NCI-H2171 treated with DMSO at 0.1 percent for 48 hours (cell line): Measurements from ENCODE around the gene VPREB1.
A peak's percentile ranks its signal among the peaks of the same experiment; 100 is the strongest.
"Not testable (repeated sequence)": the region's sequence is repeated elsewhere in the genome, so short reads cannot be mapped to it uniquely, and the experiment has no call there.

Source experiments
- DNase-seq: peaks from one replicate; lab custom pipeline; 2025; lab: John Stamatoyannopoulos, UW

Gene VPREB1

DNA sequence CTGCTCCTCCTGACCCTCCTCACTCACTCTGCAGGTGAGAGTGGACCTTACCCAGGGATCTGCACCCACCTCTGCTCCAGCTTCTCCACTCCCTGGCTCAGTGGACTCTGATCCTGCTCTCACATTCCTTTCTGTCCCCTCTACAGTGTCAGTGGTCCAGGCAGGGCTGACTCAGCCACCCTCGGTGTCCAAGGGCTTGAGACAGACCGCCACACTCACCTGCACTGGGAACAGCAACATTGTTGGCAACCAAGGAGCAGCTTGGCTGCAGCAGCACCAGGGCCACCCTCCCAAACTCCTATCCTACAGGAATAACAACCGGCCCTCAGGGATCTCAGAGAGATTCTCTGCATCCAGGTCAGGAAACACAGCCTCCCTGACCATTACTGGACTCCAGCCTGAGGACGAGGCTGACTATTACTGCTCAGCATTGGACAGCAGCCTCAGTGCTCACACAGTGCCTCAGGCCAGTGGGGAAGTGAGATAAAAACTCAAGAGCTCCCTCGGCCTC, 29.7 kb upstream of the VPREB1 start:
- no peak for DNase-seq

GRCh38 chr22:22215659-22216449, 28.7 kb upstream of the VPREB1 start:
- DNase-seq: no peak

- DNase-seq: no peak
These were observed 28.1 kb upstream of the VPREB1 start for GRCh38 chr22:22216450-22216959.

DNA sequence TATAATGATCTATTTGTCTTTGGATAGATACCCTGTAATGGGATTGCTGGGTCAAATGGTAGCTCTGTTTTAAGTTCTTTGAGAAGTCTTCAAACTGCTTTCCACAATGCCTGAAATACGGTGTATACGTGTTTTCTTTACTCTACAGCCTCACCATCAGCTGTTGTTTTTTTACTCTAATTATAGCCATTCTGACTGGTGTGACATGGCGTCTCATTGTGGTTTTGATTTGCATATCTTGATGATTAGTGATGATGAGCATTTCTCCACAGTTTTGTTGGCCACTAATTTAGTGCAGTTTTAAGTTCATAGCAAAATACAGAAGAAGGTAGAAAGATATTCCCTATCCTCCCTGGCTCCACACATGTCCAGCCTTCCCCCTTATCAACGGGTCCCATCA, 26.3 kb upstream of the VPREB1 start:
- no peak for DNase-seq

DNA sequence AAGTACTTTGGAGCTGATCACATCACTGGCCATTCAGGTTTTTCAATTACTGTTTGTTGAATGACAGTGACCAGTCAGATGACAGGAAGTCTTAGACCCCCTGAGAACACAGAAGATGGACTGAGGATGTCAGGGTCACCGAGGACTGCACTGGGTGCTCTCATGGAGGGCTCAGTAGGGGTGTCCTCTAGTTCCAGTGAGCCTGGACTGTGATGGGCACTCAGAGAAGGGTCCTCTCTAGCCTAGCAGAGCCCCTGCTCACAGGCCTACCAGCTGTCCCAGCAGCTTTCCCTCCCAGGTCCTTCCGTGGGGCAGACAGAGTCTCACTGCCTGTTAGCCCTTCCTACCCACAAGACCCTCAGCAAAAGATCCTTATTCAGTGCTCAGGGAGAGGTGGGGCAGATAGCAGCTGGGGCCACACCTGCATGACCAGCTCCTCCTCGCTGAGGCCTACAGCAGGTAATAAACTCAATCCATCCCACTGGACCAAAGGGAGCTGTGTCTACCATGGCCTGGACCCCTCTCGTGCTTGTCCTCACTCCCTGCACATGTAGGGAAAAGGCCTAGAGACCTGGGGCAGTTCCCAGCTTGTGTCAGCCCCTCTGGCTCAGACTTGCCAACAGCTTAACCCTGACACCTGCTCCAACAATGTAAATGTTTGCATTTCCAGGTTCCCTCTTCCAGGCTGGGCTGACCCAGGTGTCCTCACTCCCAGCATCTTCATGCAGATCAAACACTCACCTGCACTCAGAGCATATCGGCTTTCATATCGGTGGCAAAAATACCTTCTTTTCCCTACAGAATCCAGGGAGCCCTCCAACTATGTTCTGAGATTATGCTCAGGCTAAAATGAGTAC, 25.2 kb upstream of the VPREB1 start:
- DNase-seq: peak; percentile 31

DNA sequence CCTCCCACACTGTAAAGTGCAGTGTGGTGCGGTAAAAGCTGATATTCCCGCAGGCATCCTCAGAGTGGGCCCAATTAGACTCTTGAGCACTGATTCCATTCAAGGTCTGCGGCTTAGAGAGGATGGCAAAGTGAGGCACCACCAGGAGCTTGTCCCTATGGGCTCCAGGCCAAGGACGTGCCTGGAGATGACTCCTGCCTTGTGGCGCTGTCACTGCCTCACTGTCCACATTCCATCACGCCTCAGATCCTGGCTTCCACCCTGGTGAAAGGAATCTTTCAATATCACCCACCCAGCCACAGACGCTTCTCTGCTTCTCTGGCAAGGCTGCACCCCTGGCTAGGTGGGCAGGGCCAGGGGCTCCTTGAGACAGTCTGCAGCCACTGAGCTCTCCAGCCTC, 23.5 kb upstream of the VPREB1 start:
- DNase-seq: not testable (repeated sequence)

- DNase-seq: no peak
These were observed 18.0 kb upstream of the VPREB1 start for GRCh38 chr22:22226448-22227187.

- no peak for DNase-seq
These were observed 16.2 kb upstream of the VPREB1 start for GRCh38 chr22:22228421-22228820.

- no peak for DNase-seq
These were observed 15.7 kb upstream of the VPREB1 start for GRCh38 chr22:22228921-22229320.

- no peak for DNase-seq
These were observed 14.7 kb upstream of the VPREB1 start for GRCh38 chr22:22229683-22230420.

- DNase-seq: no peak
These were observed 14.1 kb upstream of the VPREB1 start for GRCh38 chr22:22230438-22230837.

DNA sequence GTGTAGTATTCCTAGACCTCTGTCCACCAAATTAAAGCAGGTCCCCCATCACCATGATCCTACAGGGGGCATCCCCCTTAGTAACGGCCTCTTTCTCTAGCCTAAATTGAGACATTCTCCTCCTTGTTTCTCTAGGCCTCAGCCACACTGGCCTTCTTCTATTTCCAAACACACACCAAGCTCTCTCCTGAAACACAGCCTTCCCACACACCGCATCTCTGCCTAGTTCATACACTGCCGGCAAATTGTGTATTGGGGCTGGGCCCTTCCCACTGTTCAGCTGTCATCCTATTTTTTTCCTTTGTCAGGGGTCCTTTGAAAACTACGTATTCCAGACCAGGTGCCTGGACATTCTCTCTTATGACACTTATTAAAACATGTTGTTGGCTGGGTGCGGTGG, 11.5 kb upstream of the VPREB1 start:
- no peak for DNase-seq

- DNase-seq: no peak
These were observed 9.0 kb upstream of the VPREB1 start for GRCh38 chr22:22235558-22235957.

DNA sequence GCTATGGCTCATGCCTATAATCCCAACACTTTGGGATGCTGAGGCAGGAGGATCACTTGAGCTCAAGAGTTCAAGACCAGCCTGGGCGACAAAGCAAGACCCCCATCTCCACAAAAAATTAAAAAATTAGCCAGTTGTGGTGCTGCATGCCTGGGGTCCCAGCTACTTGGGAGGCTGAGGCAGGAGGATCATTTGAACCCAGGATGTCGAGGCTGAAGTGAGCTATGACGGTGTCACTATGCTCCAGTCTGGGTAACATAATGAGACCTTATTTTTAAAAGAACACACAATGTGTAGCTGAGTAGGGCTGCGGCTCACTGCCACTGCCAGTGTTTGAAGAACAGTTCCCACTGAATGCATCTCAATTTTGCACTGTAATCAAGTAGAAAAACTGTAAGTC, 7.1 kb upstream of the VPREB1 start:
- DNase-seq: no peak

DNA sequence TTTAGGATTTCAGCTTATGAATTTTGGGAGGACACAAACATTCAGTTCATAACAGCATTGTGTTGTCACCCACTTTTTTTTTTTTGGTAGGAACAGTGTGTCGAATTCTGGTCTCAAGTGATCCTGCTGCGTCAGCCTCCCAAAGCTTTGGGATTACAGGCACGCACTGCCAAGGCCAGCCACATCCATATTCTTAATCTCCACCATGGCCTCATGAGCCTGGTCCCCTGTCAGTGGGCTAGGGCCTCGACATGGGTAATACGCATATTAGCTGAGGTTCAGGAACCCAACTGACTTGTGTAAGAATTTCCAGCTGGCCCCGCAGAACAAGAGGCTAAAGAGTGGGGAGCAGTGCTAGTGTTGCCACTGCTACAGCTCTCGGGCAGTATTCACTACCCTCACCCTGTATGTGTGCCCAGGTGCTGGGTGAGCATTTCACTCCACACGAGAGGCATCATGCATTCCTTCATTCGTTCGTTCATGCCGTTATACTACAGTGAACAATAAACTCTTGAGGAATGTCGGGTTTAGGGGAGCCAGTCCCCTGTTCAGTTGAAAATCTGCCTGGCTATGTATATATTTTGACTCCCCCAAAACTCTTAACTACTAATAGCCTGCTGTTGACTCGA, 5.2 kb upstream of the VPREB1 start:
- no peak for DNase-seq

DNA sequence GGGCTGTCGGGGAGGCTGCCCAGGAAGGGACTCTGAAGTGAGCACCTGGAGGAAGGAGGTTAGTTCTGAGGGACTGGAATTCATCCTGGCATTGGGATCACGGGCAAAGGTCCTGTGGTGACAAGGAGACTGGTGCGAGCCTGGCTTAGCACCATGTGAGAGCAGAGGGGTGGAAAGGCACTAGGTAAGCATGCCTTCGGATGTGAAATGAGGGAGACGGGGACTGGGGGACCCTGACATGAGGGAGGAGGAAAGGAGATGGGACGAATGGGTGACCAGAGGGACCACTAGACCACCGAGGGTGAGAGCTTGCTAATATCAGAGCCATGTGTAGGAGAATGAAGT, 3.1 kb upstream of the VPREB1 start:
- DNase-seq: no peak

DNA sequence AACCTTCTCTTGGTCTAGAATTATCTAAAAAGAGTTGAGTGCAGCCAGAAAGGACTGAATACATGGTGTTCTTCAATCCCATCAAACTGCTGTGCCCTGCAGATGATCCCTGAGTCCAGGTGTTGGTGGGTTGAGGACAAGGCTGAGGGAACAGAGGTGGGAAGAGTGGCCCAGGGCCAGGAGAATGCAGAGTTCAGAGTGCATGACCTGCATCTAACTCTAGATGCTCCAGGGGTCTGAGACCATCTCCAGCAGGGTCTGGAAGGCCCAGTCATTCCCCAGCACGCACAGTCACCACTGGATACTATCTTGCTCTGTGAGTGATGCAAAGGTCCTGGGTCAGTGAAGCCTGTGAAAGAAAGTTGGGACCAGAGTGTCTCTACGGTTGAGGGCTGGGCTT, 2.1 kb upstream of the VPREB1 start:
- no peak for DNase-seq

- no peak for DNase-seq
These were observed 1.4 kb upstream of the VPREB1 start for GRCh38 chr22:22243033-22243680.

DNA sequence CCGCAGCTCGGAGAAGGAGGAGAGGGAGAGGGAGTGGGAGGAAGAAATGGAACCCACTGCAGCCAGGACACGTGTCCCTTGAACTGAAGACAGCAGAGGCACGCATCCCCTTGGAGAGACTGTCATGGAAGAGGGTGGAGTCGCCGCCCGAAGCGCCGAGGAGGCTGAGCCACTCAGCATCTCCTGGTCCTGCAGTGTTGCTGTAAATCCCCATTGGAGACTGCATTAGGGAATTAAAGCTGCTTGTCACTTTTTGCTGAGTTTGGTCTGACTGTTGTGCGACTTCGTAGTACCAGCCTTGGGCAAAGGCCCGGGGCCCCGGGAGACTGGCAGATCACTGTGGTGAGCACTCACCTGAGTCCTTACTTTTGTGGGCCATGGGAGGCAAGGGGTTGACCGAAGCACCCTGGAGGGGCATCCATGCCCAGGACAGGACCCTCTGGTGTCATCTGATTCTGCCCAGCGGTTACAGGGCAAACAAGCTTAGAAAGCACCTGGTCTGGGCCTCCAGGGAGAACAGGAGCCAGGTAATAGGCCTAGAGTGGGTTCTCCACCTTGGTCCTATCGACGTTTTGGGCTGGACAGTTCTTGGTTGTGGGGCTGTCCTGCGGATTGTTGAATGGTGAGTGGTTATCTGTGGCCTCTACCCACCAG, 797 bp downstream of the VPREB1 start:
- no peak for DNase-seq

GRCh38 chr22:22245935-22246525, 1.4 kb downstream of the VPREB1 start:
- no peak for DNase-seq
